HG02943 (cell line): ENCODE data around the gene SCN3A.
A peak's percentile ranks its signal among the peaks of the same experiment; 100 is the strongest.

Experiments used
- ATAC-seq: cut with Tn5 transposase; IDR thresholded peaks from one replicate; pipeline ENCODE4 v1.9.1; 2021; ENCODE audit warnings: mild to moderate bottlenecking, low read depth, moderate library complexity; ENCODE audit not compliant: unreplicated experiment

The SCN3A gene

DNA sequence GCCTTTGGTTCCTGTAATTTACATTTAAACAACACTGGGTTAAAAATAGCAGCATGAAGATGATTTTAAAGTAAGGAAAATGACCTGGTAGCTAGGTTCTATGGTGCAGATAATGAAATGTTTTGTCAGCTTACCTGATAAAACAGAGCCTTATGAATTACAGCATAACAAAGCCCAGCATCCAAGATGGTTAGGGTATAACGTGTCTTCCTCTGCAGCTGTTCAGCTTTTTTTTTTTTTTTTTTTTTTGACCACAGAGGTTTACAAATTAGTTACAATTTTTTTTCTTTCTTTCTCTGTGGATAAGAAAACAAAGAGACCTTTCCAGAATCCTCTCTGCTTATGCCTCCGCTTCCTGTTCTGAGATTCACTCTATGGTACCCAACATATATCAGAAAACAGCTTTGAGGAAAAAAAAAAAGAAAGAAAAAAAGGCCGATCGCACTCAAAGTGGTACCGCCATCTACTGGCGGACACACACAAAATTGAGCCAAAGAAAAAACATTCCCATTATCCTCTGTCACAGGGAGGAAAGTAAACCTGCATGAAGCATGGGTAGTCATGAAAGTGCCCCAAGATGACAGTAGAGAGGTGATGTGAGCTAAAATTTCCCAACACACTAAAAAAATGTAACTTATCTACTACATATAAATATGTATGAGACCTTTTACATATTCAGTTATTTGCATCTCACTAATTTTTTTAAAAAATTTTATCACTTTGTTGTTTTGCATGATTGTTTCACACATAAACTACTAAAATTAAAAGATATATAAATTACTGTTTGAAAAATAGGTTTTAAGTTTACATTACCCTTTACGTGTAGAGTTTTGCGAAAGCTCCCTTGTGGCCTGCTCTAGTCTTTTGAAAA is at the start of gene SCN3A:
SCN3A (minus strand) TSS at position 362 of the 871 bp plus-strand sequence. CDS start 27,656 bp downstream, outside the sequence.
- ATAC-seq, result peak; percentile 60

DNA sequence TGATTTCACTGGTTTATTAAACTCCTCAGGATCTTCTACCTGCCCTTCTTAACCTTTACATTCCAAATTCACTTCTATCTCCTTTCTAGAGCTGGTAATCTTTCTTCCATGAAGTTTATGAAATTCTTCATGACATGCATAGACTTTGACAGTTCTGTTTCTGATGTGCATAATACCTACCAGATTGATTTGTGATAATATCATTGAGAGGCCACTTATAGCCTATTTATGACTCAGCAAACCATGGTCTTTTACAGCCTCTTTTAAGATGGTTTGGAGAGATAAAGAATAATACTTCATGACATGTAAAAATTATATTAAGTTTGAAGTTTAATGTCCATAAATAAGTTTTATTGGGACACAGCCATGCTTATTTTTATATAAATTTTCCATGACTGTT is 49.3 kb upstream of the SCN3A start:
- ATAC-seq, result no peak

DNA sequence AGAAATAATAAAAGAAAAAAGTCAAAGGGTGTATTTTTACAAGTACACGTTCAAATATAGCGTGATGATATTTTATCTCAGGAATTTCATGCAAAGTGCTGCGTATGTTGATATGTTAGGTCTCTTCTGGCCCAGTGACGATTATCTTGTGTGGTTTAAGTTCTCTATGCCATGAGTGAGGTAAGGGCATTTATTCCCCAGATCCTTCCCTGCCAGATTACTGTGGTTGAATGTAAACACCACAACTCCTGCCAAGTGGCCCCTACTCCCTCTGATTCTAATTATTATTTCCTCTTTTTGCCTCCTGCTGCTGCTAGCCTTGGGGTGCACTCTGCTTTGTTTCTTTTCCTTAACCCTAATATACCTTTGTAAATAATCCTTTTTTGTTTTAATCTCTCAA is 47.5 kb upstream of the SCN3A start:
- no peak for ATAC-seq

DNA sequence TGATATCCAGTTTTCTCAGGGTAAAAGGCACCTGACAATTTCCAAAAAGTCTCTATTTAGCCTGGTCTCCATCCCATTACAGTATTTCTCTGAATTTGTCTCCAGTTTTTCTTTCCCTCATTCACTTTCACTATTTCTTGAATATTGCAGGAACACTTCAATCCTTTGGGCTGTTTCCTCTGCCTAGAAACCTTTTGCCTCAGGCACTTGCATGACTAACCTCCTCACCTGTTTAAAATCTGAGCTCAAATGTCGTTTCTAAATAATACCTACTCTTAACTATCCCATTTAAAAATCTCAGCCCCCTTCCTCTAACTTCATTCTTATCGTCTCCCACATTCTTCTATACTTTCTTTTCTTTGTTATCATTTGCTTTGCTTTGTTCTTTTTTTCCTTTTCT is 44.4 kb upstream of the SCN3A start:
- ATAC-seq, result no peak

DNA sequence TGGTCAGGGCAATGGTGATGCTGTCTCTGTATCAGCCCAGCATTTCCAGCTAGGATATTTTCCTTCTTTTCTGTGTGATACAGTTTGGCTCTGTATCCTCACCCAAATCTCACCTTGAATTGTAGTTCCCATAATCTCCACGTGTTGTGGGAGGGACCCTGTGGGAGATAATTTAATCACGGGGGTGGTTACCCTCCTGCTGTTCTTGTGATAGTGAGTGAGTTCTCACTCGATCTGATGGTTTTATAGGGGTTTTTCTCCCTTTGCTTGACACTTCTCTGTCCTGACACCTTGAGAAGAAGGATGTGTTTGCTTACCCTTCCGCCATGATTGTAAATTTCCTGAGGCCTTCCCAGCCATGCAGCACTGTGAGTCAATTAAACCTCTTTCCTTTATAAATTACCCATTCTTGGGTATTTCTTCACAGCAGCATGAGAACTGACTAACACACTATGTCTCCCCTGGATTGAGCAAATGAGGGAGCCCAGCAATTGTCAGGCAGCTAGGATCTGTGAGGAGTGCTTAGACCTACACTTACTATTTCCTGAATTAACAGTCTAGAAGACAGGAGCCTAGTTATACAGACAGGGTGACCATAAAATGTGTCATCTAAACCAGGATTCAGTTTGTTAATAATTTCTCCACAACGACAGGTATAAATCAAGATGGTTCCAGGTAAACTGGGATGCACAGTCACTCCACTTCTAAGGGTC is 41.4 kb upstream of the SCN3A start:
- no peak for ATAC-seq

DNA sequence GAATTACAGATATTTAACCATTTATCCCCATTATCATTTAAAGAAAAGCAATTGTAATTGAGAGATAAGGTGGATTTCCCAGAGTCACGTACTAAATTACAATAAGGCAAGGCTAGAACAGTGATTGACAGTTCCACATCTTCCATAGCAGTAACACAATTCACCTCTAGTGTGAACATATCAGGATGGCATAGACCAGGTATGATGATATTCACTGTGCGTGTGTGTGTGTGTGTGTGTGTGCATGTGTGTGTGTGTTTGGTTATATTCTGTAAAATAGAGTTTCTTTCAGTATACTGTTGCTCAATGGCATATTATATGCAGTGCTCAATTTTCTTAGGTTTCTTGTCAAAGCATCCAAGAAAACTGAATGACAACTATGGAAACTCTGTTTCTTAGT is 37.1 kb upstream of the SCN3A start:
- ATAC-seq, result no peak

DNA sequence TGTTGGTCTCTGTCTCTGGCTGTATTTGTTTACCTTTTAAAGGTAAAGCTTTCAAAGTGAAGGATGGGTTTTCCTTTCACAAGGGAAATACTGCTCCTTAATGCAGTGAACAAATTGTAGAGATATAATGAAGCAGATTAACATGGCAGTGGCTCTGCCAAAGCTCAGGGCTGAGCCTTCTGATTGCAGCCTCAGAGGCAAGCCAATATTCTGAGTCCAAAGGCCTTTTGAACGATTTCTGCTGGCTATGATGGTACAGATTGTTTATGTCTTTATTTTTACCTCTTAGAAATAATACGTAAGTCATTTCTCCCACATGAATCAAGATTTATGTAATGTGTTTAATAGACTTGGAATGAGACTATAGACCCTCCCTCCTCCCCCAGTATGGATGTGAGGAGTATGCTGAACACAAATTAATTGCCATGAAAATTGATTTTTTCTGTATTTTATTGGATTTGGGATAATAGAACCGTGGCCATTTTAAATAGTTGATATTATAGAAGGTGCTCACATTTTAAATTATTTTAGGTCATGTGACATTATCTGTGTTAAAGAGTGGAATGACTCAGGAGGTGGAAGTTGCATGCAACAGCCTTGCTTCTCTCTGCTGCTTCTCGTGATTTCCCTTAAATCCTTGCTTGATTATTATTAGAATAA is 36.1 kb upstream of the SCN3A start:
- no peak for ATAC-seq

DNA sequence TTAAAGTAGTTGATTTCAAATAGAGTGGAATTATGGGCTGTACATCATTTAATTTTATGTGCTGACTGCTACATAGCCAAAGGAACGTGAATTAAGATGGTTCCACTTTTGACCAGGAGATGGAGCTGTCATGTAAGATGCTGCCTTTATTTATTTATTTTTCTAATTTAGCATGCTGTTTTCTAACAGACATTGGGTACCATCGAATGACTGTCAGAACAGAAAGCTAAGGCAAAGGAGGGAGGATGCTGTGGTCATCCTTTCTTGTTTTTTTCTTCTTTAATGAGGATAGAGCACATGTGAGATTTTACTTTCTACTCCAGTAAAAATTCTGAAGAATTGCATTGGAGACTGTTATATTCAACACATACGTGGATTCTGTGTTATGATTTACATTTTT is 35.4 kb upstream of the SCN3A start, which contains the start of gene SCN2A:
SCN2A (plus strand) TSS at position 185 of the 400 bp plus-strand sequence. CDS start 56,410 bp downstream, outside the sequence.
- ATAC-seq, result no peak

DNA sequence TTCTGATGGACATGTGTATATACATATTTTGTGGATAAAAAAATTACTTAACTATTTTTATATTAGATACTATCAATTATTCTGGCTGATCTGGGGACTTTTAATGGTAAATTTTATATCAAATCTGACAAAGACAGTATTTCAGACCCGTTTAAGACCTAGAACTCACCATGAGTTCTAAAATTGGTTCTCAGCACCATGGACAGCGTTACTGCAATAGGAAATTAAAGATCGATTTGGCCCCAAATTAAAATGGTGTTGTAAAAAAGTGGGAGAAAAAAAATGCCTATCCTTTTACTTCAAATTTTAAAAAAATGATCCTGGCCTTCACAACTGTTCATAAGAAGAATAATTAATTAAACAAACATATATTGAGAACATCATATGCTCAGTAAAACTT is 34.4 kb upstream of the SCN3A start:
- no peak for ATAC-seq

DNA sequence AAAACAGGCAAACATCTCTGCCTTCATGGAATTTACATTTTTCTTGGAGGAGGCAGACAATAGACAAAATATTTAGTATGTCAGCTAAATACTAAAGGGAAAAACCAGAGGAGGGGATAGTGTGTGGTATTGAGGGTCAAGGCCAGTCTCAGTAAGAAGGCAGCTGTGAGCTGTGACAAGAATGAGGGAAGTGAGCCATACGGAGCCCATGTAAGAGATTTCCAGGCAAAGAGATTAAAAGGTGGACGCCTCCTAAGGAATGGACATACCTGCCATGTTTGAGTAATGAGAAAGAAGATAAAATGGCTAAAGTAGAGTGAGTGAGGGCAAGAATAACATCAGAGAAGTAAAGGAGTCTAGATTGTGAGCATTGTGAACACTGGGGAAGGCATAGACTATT is 33.2 kb upstream of the SCN3A start:
- ATAC-seq, result no peak

DNA sequence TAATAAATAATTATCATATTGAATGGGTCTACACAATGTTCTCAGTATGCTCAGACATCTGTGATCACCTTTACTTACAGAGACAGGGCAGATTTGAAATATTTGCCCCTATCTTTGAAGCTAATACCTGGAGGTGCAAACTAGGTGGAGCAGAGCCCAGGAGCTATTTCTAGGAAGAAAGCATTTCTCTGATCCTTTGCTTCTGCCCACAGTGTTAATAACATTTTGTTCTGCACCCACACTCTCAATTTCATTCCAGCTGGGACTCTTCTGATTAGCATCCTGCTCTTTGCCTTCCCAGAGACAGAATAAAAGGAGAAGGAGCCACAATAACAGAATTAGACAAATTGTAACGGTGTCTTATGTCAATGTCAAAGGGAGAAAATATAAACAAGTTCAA is 23.7 kb upstream of the SCN3A start:
- ATAC-seq, result no peak

DNA sequence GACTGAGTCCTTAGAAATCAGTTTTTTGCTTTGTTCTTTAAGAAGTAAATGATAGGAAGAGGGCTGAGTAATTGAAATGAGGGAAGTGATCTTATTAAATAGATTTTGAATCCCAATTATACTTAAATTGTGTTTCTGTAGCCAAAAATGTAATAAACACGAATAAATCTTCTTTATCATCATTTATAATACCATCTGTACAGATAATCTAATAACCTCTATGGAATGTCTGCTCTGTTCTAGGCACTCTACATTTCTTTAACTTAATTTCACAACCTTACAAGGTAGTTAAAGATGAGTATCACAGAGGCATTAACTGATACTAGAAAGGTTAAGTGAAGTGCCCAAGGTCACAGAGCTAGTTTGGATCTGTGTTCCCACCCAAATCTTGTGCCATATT is 21.1 kb upstream of the SCN3A start:
- no peak for ATAC-seq

DNA sequence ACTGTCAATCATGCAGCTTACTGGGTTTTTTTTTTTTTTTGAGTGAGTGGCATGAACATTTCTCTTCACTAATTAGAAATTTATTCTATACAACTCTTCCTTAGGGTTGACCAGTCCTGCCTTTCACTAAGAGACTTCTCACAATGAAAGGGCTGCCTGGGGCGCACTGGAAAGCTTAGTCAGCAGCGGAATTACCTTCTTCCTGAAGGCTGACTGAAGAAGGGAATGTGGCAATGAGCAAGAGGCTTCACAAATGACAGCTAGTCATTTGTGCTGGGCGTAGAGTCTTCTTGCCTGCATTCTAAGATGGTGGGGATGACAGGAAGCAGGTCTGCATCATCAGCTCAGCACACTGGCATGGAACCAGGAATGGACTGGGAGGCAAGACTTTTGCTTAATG is 15.6 kb upstream of the SCN3A start:
- ATAC-seq, result no peak

DNA sequence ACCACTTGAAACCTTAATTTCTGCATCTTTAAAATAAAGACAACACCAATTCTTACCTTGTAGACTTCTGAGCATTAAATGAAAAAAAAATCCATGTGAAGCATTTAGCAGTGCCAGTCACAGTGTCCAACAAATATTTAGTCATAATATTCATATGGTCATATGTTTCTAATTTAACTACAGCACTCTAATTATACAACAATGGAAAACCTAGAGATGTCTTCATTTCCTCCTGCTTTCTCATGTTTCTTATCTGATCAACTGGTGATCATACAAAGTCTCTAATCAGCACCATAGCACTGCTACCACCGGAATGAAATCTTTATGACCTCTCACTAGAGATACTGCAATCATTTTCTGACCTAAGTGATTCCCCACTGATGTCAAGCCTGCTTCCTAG is 10.2 kb upstream of the SCN3A start:
- ATAC-seq, result no peak

DNA sequence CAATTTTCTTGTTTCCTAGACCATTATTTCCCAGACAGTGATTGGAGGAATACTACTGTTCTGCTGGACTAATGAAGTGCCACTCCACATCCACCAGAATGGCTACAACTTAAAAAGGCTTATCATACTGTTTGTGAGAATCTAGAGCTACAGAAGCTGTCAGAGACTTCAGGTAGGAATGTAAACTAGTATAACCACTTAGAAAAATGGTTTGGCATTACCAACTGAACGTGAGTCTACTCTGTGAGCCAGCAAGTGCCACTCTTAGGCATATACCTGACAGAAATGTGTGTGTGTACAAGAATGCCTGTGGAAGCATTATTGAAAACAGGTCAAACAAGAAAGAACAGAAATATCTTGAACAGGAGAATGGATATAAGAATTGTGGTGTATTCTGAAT is 4.2 kb upstream of the SCN3A start:
- ATAC-seq, result no peak

DNA sequence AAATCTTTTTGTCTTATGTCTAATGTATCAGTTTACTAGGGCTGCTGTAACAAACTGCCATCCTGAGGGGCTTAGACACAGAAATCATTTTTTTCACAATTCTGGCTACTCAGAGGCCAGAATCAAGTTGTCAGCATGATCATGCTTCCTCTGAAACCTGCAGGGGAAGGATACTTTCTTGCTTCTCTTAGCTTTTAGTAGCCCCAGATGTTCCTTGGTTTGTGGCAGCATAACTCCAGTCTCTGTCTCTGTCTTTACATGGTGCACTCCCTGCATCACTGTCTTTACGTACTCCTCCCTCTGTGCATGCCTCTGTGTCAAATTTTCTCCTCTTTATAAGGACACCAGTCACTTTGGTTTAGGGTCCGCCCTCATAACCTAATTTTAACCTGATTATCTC is 2.0 kb upstream of the SCN3A start:
- ATAC-seq, result no peak

DNA sequence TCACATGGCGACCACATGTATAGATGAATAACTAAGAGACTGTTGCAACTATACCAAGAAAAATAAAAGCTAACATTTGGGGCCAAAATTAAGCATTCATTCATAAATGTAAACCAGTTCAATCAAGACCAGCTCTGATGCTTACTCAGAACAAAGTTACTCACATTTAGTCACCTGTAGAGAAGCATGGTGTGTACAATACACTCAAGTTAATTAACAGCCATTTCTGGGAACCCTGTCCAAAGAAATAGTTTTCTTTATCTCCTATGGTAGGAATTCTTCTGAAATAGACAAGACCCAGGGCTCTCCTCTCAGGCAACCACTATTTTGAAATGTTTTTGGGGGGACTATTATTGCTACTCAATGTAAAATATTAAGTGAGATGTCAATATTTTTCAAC is 1.6 kb downstream of the SCN3A start:
- no peak for ATAC-seq

DNA sequence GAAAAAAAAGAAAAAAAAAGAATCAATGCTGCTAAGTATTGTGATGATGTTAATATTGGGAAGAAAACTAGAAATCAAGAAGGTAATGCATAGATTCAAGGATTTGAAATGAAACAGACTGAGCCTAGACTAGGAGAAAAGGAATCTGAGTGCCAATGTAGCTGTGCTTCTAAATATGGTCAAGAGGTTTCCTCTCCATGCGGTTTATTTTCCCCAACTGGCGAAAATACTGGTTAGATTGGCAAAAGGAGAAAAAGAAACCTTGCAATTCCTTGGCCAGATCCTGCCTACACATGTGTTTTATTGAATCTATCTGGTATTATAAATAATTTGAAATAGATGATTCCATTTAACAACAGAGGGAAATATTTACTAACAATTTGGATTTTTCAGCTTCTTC is 5.7 kb downstream of the SCN3A start:
- ATAC-seq, result no peak

DNA sequence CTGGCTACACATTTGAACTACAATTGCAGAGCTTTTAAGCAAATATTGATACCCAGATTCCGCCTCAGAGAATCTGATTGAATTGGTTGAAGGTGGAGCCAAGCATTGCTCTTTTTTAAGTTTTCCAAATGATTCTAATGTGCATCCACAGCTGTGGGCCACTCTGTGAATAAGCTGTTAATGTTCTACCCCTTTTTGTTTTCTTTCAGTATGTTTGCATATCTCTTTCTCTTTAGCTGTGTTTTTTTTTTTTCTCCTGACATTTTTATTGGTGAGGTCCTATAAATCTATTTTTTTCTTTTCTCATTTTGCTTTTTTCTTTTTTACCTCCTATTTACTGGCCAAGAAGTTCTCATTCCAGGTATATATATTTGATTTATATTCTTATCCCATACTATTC is 6.5 kb downstream of the SCN3A start:
- ATAC-seq, result no peak

DNA sequence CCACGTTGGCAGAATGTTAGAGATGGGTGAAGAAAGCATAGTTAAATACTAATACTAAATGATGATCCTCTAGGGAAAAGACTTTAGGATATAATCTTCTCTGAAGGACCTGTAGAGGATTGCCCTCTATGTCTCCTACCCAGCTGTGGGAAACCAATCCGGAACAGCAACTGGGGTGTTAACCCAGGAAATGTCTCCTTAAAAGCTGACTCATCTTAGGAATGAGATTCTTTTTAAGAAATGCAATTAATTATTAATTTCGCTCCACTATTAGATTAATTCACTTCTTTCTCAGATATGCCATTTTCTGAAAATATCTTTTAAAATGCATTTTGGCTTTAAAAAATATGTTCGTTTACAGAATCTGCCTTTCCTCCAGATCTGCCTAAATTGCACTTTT is 7.4 kb downstream of the SCN3A start:
- ATAC-seq, result no peak

DNA sequence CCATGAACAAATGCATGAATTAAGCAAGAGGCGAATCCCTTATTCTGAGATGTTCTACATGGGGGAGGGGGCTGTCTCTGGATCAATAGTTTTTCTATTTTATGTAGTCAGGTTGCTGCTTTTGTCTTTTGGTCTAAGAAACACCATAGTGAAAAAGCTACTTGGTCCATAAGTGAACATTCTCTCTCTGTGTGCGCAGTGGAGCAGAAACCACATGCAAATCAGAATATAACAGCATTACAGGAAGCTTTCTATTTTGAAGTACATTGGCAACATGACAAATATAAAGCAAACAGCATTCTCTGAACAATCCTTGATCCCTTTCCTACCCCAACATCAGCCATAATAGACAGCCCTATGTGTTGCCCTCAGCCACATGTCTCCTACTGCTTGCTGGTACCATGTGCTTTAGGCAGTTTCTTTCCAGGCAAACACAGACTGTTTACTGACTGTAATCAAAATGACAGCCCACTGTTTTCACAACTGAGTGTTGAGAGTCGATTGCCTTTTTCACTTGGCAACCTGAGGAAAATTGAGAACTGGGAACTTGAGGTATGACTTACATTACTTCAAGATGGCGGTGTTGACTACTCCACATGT is 10.6 kb downstream of the SCN3A start:
- peak; percentile 99 for ATAC-seq
